BLaER1 (cell line): ENCODE data around the gene SLC25A42.

ENCODE experiments used
- H3K27ac ChIP-seq: shearing (Covaris generic); formaldehyde crosslinking; 2 replicates; pipeline ENCODE4 v1.8.1; 2022
- H3K27me3 ChIP-seq: shearing (Covaris generic); formaldehyde crosslinking; 2 replicates; pipeline ENCODE4 v1.8.1; 2022
- H3K36me3 ChIP-seq: shearing (Covaris generic); formaldehyde crosslinking; 2 replicates; pipeline ENCODE4 v1.8.1; 2022
- H3K4me1 ChIP-seq: shearing (Covaris generic); formaldehyde crosslinking; 2 replicates; pipeline ENCODE4 v1.8.1; 2022
- H3K4me2 ChIP-seq: shearing (Covaris generic); formaldehyde crosslinking; 2 replicates; pipeline ENCODE4 v1.8.1; 2022
- H3K4me3 ChIP-seq: shearing (Covaris generic); formaldehyde crosslinking; 2 replicates; pipeline ENCODE4 v1.8.1; 2022
- H3K9ac ChIP-seq: shearing (Covaris generic); formaldehyde crosslinking; 2 replicates; pipeline ENCODE4 v1.8.1; 2022
- H3K9me3 ChIP-seq: shearing (Covaris generic); formaldehyde crosslinking; 2 replicates; pipeline ENCODE4 v1.8.1; 2022
- H4K20me1 ChIP-seq: shearing (Covaris generic); formaldehyde crosslinking; 2 replicates; pipeline ENCODE4 v1.8.1; 2022
- Cebpa-rat ChIP-seq: shearing (Covaris generic); IDR thresholded peaks from 2 replicates; pipeline ENCODE4 v1.8.1; 2022

Gene SLC25A42

GRCh38 chr19:19064811-19065745, 1.3 kb downstream of the SLC25A42 start:
- Histone ChIP-seq H3K4me3 (peak overlapping the region; percentile 81), H3K4me2 (peak overlapping the region; percentile 97), H3K27me3 (no peaks in the 10 kb centered on the region), H3K9me3 (no peaks in the 10 kb centered on the region), H4K20me1 (no peaks in the 10 kb centered on the region), H3K4me1 (peaks cover 63% of the 10 kb centered on the region), H3K27ac (peak overlapping the region; percentile 76), H3K9ac (peak overlapping the region; percentile 80), H3K36me3 (peaks cover 24% of the 10 kb centered on the region)
- TF ChIP-seq Cebpa-rat, result no peak

GRCh38 chr19:19067276-19068072, 3.7 kb downstream of the SLC25A42 start:
- no peak for TF ChIP-seq Cebpa-rat
- Histone ChIP-seq H3K9ac (no peak overlapping the region), H3K4me1 (peaks cover 71% of the 10 kb centered on the region), H3K9me3 (no peaks in the 10 kb centered on the region), H3K27ac (no peak overlapping the region), H3K27me3 (no peaks in the 10 kb centered on the region), H3K36me3 (peaks cover 24% of the 10 kb centered on the region), H3K4me3 (no peak overlapping the region), H3K4me2 (peak overlapping the region; percentile 97), H4K20me1 (no peaks in the 10 kb centered on the region; the same call in 1 of the 2 replicates)

- H3K4me1 ChIP-seq, result peaks cover 75% of the 10 kb centered on the region
- peak overlapping the region; percentile 97 for H3K4me2 ChIP-seq
- peaks cover 36% of the 10 kb centered on the region for H3K36me3 ChIP-seq
- TF ChIP-seq Cebpa-rat, result no peak
- peaks cover 8% of the 10 kb centered on the region; the same call in 1 of the 2 replicates for H4K20me1 ChIP-seq
- H3K27ac ChIP-seq, result peak overlapping the region; percentile 48
- H3K4me3 ChIP-seq, result no peak overlapping the region
- no peaks in the 10 kb centered on the region for H3K9me3 ChIP-seq
- peak overlapping the region; percentile 42; the same call in 1 of the 2 replicates for H3K9ac ChIP-seq
- H3K27me3 ChIP-seq, result no peaks in the 10 kb centered on the region
Measured at GRCh38 chr19:19068659-19069654, 5.2 kb downstream of the SLC25A42 start.

DNA sequence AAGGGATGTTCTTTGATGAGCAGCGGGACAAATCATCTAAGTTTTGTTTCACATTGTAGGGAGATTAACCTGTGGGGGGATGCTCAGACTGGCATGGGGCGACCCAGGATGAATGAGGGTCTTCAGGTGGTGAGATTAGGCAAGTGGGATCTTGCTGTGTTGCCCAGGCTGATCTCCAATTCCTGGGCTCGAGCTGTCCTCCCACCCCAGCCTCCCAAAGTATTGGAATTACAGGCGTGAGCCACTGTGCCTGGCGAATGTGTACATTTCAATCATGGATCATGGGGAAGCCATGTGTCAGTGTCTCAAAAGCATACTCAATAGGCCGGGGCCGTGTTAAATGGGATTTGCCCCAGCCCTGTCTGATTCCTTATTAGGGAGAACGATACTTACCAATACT, 8.1 kb downstream of the SLC25A42 start:
- Histone ChIP-seq H3K4me2 (peak overlapping the region; percentile 19; the same call in 1 of the 2 replicates), H3K4me1 (peaks cover 63% of the 10 kb centered on the region), H3K9ac (no peak overlapping the region), H3K9me3 (no peaks in the 10 kb centered on the region), H3K36me3 (peaks cover 64% of the 10 kb centered on the region), H3K27ac (no peak overlapping the region), H3K4me3 (no peak overlapping the region), H3K27me3 (no peaks in the 10 kb centered on the region), H4K20me1 (peaks cover 24% of the 10 kb centered on the region)
- TF ChIP-seq Cebpa-rat, result no peak

DNA sequence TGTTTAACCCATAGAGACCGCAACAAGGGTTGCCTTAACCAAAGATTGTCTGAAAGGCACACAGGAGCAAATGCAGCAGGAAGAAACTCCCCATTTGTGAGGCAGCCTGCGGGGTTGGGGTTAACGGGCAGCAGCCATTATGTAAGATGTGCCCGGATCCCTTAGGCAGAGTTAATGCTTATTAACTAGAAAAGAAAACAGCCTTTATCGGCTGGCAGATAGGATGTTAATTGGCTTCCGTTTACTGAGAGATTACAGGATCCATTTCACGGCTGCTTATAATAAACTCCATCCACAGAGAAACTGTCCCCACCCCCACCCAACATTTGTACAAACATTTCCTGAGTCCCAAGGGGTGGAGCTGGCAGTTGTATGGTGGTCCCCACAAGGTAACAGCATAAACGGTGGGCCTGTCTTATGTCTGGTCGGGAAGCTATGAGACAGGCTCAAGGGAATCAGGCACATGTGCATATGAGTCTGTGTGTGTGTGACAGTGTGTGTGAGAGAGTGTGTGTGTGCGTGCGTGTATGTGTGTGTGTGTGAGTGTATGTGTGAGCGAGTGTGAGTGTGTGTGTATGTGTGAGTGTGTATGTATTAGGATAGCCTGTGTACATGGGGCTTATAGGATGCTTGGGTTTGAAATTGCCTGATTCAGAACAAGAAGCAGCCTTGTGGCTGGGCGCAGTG, 10.5 kb downstream of the SLC25A42 start:
- no peak overlapping the region for H3K9ac ChIP-seq
- H3K4me1 ChIP-seq, result peaks cover 49% of the 10 kb centered on the region
- no peak overlapping the region for H3K4me2 ChIP-seq
- TF ChIP-seq Cebpa-rat, result no peak
- no peaks in the 10 kb centered on the region for H3K27me3 ChIP-seq
- H3K4me3 ChIP-seq, result no peak overlapping the region
- H3K9me3 ChIP-seq, result no peaks in the 10 kb centered on the region
- peaks cover 42% of the 10 kb centered on the region for H4K20me1 ChIP-seq
- peaks cover 86% of the 10 kb centered on the region for H3K36me3 ChIP-seq
- H3K27ac ChIP-seq, result no peak overlapping the region

DNA sequence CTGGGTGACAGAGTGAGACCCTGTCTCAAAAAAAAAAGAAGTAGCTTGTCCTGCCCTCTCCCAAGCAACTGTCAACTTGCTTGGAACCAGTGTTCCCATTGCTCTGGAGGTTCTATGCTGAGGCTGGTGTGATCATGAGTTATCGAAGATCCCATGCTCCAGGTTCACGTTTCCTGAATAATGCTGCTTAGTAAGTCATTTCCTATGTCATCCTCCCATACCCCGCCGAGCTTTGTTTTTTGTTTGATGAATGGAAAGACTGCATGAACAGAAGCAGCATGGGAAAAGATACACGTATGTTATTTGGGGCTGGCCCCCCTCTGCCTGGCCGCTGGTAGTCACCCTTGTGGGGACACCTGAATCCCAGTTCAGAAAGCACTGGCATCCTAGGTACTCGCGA, 11.3 kb downstream of the SLC25A42 start:
- Histone ChIP-seq H3K27ac (no peak overlapping the region), H4K20me1 (peaks cover 49% of the 10 kb centered on the region), H3K4me2 (no peak overlapping the region), H3K9ac (no peak overlapping the region), H3K4me1 (peaks cover 45% of the 10 kb centered on the region), H3K4me3 (no peak overlapping the region), H3K9me3 (no peaks in the 10 kb centered on the region), H3K27me3 (no peaks in the 10 kb centered on the region), H3K36me3 (peaks cover 94% of the 10 kb centered on the region)
- TF ChIP-seq Cebpa-rat, result no peak

GRCh38 chr19:19076476-19076875, 12.7 kb downstream of the SLC25A42 start:
- no peak overlapping the region for H3K4me3 ChIP-seq
- no peak overlapping the region for H3K27ac ChIP-seq
- H3K9ac ChIP-seq, result no peak overlapping the region
- peaks cover 93% of the 10 kb centered on the region for H3K36me3 ChIP-seq
- H3K9me3 ChIP-seq, result no peaks in the 10 kb centered on the region
- no peaks in the 10 kb centered on the region for H3K27me3 ChIP-seq
- H3K4me1 ChIP-seq, result peaks cover 42% of the 10 kb centered on the region
- peaks cover 63% of the 10 kb centered on the region for H4K20me1 ChIP-seq
- TF ChIP-seq Cebpa-rat, result no peak
- peak overlapping the region; percentile 39; the same call in 1 of the 2 replicates for H3K4me2 ChIP-seq

GRCh38 chr19:19077103-19077502, 13.3 kb downstream of the SLC25A42 start:
- Histone ChIP-seq H3K4me1 (peaks cover 41% of the 10 kb centered on the region), H3K4me2 (peak overlapping the region; percentile 39), H3K9ac (no peak overlapping the region), H3K27ac (no peak overlapping the region), H3K4me3 (no peak overlapping the region), H3K9me3 (no peaks in the 10 kb centered on the region), H3K27me3 (no peaks in the 10 kb centered on the region), H4K20me1 (peaks cover 69% of the 10 kb centered on the region), H3K36me3 (peaks cover 94% of the 10 kb centered on the region)
- peak; percentile 60 for TF ChIP-seq Cebpa-rat
